ENCODE measurements around the gene FBL.

The FBL gene

GRCh38 chr19:39828654-39829032, 17.5 kb downstream of the FBL start:
- no peak for DNase-seq (ENCODE audit: low read depth, low spot score)
- no peak overlapping the region for H3K9ac ChIP-seq (ENCODE audit: insufficient read length)
- H3K36me3 ChIP-seq (ENCODE audit: insufficient read depth, low read length): peaks cover 50% of the 10 kb centered on the region; the same call in 1 of the 2 replicates
- 0 out of 2 replicates have a peak overlapping the region, but pooled peaks have one; percentile 31 for H3K27ac ChIP-seq
- TF ChIP-seq EZH2 (IDR thresholded peaks at IDR 0.05): no peak
- TF ChIP-seq FOXP2 (optimal IDR thresholded peaks at IDR 0.05; ENCODE audit: control extremely low read depth, extremely low read length, insufficient read depth): no peak
- TF ChIP-seq POLR2AphosphoS5 (IDR thresholded peaks at IDR 0.05; ENCODE audit: borderline replicate concordance, low read depth, low read length): no peak
- H3K9me3 ChIP-seq (ENCODE audit: low read depth, low read length): no peaks in the 10 kb centered on the region
- no peak overlapping the region for H3K4me3 ChIP-seq

- no peaks in the 10 kb centered on the region for H3K9me3 ChIP-seq (ENCODE audit: low read depth, low read length)
- H3K27ac ChIP-seq: no peak overlapping the region
- no peak for DNase-seq (ENCODE audit: low read depth, low spot score)
- no peak overlapping the region for H3K4me3 ChIP-seq
- TF ChIP-seq FOXP2 (optimal IDR thresholded peaks at IDR 0.05; ENCODE audit: control extremely low read depth, extremely low read length, insufficient read depth) (no peak), EZH2 (IDR thresholded peaks at IDR 0.05) (no peak), POLR2AphosphoS5 (IDR thresholded peaks at IDR 0.05; ENCODE audit: borderline replicate concordance, low read depth, low read length) (no peak)
- peaks cover 50% of the 10 kb centered on the region; the same call in 1 of the 2 replicates for H3K36me3 ChIP-seq (ENCODE audit: insufficient read depth, low read length)
- H3K9ac ChIP-seq (ENCODE audit: insufficient read length): no peak overlapping the region
Measured at GRCh38 chr19:39828015-39828653, 18.0 kb downstream of the FBL start.

GRCh38 chr19:39827216-39827615, 19.0 kb downstream of the FBL start:
- peaks cover 50% of the 10 kb centered on the region; the same call in 1 of the 2 replicates for H3K36me3 ChIP-seq (ENCODE audit: insufficient read depth, low read length)

DNA sequence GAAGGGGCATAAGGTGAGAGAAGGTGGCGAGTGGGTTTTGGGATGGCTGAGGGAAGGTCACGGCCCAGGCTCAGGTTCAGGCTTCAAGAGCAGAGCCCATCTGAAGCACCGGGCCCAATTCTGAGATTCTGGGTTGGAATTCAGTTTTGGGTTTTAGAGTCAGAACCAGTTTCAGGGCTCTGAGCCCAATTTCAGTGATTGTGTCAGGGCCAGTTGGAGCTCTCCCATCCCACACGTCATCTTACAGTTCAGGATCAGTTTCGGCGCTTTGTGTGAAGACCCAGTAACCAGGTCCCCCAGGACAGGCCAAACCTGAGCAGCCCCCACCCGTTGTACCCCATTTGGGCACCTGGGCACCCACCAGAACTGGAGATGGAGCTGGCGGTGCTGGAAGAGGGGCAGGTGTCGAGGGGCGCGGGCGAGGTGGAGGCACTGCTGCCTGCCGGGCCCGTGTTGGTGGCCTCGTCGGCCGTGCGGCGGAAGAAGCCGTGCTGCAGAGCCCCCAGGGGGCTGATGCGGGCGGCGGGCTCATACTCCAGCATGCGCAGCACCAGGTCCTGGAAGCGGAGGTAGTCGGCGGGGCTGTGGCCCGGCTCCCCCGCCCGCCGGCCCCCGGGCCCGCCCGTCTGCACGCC, 19.8 kb downstream of the FBL start:
- Histone ChIP-seq H3K36me3 (ENCODE audit: insufficient read depth, low read length) (peaks cover 46% of the 10 kb centered on the region; the same call in 1 of the 2 replicates), H3K9ac (ENCODE audit: insufficient read length) (no peak overlapping the region), H3K27ac (no peak overlapping the region), H3K9me3 (ENCODE audit: low read depth, low read length) (no peaks in the 10 kb centered on the region), H3K4me3 (no peak overlapping the region)
- no peak for DNase-seq (ENCODE audit: low read depth, low spot score)
- TF ChIP-seq EZH2 (IDR thresholded peaks at IDR 0.05): no peak
- TF ChIP-seq POLR2AphosphoS5 (IDR thresholded peaks at IDR 0.05; ENCODE audit: borderline replicate concordance, low read depth, low read length): no peak
- TF ChIP-seq FOXP2 (optimal IDR thresholded peaks at IDR 0.05; ENCODE audit: control extremely low read depth, extremely low read length, insufficient read depth): no peak

More at GRCh38 chr19:39827216-39827615, 19.0 kb downstream of the FBL start:
- Histone ChIP-seq H3K9ac (ENCODE audit: insufficient read length) (no peak overlapping the region), H3K4me3 (no peak overlapping the region), H3K27ac (no peak overlapping the region), H3K9me3 (ENCODE audit: low read depth, low read length) (no peaks in the 10 kb centered on the region)
- TF ChIP-seq POLR2AphosphoS5 (IDR thresholded peaks at IDR 0.05; ENCODE audit: borderline replicate concordance, low read depth, low read length) (no peak), EZH2 (IDR thresholded peaks at IDR 0.05) (no peak), FOXP2 (optimal IDR thresholded peaks at IDR 0.05; ENCODE audit: control extremely low read depth, extremely low read length, insufficient read depth) (no peak)
- no peak for DNase-seq (ENCODE audit: low read depth, low spot score)

- H3K36me3 ChIP-seq (ENCODE audit: insufficient read depth, low read length): peaks cover 37% of the 10 kb centered on the region; the same call in 1 of the 2 replicates
- H3K27ac ChIP-seq: no peak overlapping the region
- H3K9me3 ChIP-seq (ENCODE audit: low read depth, low read length): no peaks in the 10 kb centered on the region
- H3K4me3 ChIP-seq: no peak overlapping the region
- DNase-seq (ENCODE audit: low read depth, low spot score): no peak
- H3K9ac ChIP-seq (ENCODE audit: insufficient read length): no peak overlapping the region
- TF ChIP-seq FOXP2 (optimal IDR thresholded peaks at IDR 0.05; ENCODE audit: control extremely low read depth, extremely low read length, insufficient read depth) (no peak), EZH2 (IDR thresholded peaks at IDR 0.05) (no peak), POLR2AphosphoS5 (IDR thresholded peaks at IDR 0.05; ENCODE audit: borderline replicate concordance, low read depth, low read length) (no peak)
Measured at GRCh38 chr19:39825531-39826076, 20.6 kb downstream of the FBL start.

- Histone ChIP-seq H3K36me3 (ENCODE audit: insufficient read depth, low read length) (peaks cover 32% of the 10 kb centered on the region; the same call in 1 of the 2 replicates), H3K27ac (no peak overlapping the region), H3K9ac (ENCODE audit: insufficient read length) (no peak overlapping the region)
Measured at GRCh38 chr19:39825093-39825463, 21.1 kb downstream of the FBL start.

GRCh38 chr19:39824143-39825092, 21.8 kb downstream of the FBL start:
- H3K9ac ChIP-seq (ENCODE audit: insufficient read length): no peak overlapping the region
- H3K27ac ChIP-seq: no peak overlapping the region
- no peak overlapping the region for H3K4me3 ChIP-seq
- H3K36me3 ChIP-seq (ENCODE audit: insufficient read depth, low read length): peaks cover 27% of the 10 kb centered on the region; the same call in 1 of the 2 replicates
- TF ChIP-seq POLR2AphosphoS5 (IDR thresholded peaks at IDR 0.05; ENCODE audit: borderline replicate concordance, low read depth, low read length): no peak; the same call in 1 of the 2 replicates
- no peak for TF ChIP-seq FOXP2 (optimal IDR thresholded peaks at IDR 0.05; ENCODE audit: control extremely low read depth, extremely low read length, insufficient read depth)
- no peak for TF ChIP-seq EZH2 (IDR thresholded peaks at IDR 0.05)
- no peaks in the 10 kb centered on the region for H3K9me3 ChIP-seq (ENCODE audit: low read depth, low read length)
- DNase-seq (ENCODE audit: low read depth, low spot score): no peak

More at GRCh38 chr19:39825093-39825463, 21.1 kb downstream of the FBL start:
- Histone ChIP-seq H3K9me3 (ENCODE audit: low read depth, low read length) (no peaks in the 10 kb centered on the region), H3K4me3 (no peak overlapping the region)
- TF ChIP-seq EZH2 (IDR thresholded peaks at IDR 0.05) (no peak), FOXP2 (optimal IDR thresholded peaks at IDR 0.05; ENCODE audit: control extremely low read depth, extremely low read length, insufficient read depth) (no peak)
- no peak for DNase-seq (ENCODE audit: low read depth, low spot score)
